Type B pancreatic cell (in vitro differentiated cells): ENCODE data around the gene CEBPG. TPM values are rescaled to one million over a fixed set of nuclear protein-coding genes. Genes with fewer than 3 reads are reported as not detected.
A peak's percentile ranks its signal among the peaks of the same experiment; 100 is the strongest.

Experiments
- DNase-seq: peaks from one replicate; pipeline ENCODE4 v3.0.0; 2021; ENCODE audit warnings: mixed read lengths; ENCODE audit not compliant: unreplicated experiment; ENCODE audit errors: extremely low spot score
- H3K27ac Mint-ChIP-seq: 2 replicates; pipeline ENCODE4 v1.8.0; 2021; ENCODE audit warnings: mild to moderate bottlenecking, mixed read lengths
- H3K27me3 Mint-ChIP-seq: 2 replicates; pipeline ENCODE4 v1.8.0; 2021; ENCODE audit warnings: mixed read lengths
- H3K36me3 Mint-ChIP-seq: 2 replicates; pipeline ENCODE4 v1.8.0; 2021; ENCODE audit warnings: mixed read lengths
- H3K4me1 Mint-ChIP-seq: one replicate; pipeline ENCODE4 v1.8.0; 2021; ENCODE audit warnings: mixed read lengths; ENCODE audit not compliant: unreplicated experiment
- H3K4me3 Mint-ChIP-seq: 2 replicates; pipeline ENCODE4 v1.8.0; 2021; ENCODE audit warnings: mild to moderate bottlenecking, mixed read lengths
- H3K9me3 Mint-ChIP-seq: 2 replicates; pipeline ENCODE4 v1.8.0; 2021; ENCODE audit warnings: mixed read lengths
- total RNA-seq: library from RNA; stranded (reverse); gene quantifications from 2 replicates; pipeline ENCODE4 v1.2.1, GENCODE V29; 2021; ENCODE audit warnings: low replicate concordance
- TF ChIP-seq, protein P1 (sequence below): fragments of 200-600 bp; sonication (generic); conservative IDR thresholded peaks from 2 replicates; pipeline ENCODE4 v1.5.0; 2021; ENCODE audit warnings: antibody characterized with exemption, mild to moderate bottlenecking

Gene CEBPG
- total RNA-seq, 1 donor from 2014 or later, result 30.1 TPM

DNA sequence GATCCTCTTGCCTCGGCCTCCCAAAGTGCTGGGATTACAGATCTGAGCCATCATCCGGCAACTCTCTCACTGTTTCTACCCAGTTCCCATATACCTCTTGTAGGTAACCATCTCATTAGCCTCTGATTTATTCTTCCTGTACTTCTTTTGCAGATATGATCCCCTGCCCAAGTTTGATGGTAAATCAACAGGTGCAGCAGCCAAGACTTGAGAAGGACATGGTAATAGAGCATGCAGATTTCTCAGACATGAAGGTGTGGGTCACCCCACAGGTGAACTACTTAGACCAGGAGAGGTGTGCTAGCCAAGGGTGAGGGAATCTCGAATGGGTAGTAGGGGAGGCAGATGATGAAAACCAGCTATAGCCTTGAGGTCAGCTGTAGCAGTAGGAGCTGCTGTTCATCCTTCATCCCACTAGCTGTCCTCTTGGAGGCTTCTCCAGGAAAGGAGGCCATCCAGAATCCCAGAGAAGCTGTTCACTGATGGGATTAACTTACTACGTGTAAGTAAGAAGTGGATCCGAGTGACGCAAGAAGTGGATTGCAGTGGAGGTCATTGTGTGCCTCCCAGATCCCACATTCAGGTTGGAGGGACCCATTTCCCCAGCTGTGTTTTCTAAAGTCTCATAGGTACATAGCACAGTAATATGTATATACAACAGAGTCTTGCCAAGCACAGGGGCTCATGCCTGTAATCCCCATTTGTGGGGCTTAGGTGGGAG lies 10.8 kb upstream of the CEBPG start:
- no peaks in the 10 kb centered on the region for H3K4me1 Mint-ChIP-seq
- H3K27me3 Mint-ChIP-seq, result peaks cover 39% of the 10 kb centered on the region
- no peaks in the 10 kb centered on the region for H3K9me3 Mint-ChIP-seq
- H3K27ac Mint-ChIP-seq, result no peak overlapping the region
- H3K4me3 Mint-ChIP-seq, result no peak overlapping the region
- DNase-seq, result no peak
- no peaks in the 10 kb centered on the region for H3K36me3 Mint-ChIP-seq
- TF ChIP-seq, protein P1, sequence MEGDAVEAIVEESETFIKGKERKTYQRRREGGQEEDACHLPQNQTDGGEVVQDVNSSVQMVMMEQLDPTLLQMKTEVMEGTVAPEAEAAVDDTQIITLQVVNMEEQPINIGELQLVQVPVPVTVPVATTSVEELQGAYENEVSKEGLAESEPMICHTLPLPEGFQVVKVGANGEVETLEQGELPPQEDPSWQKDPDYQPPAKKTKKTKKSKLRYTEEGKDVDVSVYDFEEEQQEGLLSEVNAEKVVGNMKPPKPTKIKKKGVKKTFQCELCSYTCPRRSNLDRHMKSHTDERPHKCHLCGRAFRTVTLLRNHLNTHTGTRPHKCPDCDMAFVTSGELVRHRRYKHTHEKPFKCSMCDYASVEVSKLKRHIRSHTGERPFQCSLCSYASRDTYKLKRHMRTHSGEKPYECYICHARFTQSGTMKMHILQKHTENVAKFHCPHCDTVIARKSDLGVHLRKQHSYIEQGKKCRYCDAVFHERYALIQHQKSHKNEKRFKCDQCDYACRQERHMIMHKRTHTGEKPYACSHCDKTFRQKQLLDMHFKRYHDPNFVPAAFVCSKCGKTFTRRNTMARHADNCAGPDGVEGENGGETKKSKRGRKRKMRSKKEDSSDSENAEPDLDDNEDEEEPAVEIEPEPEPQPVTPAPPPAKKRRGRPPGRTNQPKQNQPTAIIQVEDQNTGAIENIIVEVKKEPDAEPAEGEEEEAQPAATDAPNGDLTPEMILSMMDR, result no peak

DNA sequence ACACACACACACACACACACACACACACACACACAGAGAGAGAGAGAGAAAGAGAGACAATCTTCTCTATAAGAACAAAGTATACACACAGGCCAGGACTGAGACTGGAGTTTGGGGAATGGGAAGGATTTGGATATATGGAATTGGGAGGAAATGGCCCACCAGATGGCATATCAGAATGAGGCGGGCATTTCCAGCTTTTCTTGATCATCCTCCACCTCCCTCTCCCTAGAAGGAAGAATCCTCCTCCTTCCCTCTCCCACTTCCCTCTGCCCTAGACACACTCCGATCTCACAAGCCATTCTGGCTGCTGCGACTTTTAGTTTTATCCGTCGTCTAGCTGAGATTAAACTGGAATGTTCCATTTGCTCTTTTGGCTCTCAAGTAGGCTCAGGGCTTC lies 10.0 kb upstream of the CEBPG start:
- TF ChIP-seq, protein P1, result no peak
- no peak for DNase-seq
- Mint-ChIP-seq H3K9me3 (no peaks in the 10 kb centered on the region), H3K27me3 (peaks cover 41% of the 10 kb centered on the region), H3K36me3 (no peaks in the 10 kb centered on the region), H3K4me1 (no peaks in the 10 kb centered on the region), H3K27ac (no peak overlapping the region), H3K4me3 (no peak overlapping the region)

- H3K36me3 Mint-ChIP-seq, result no peaks in the 10 kb centered on the region
- no peaks in the 10 kb centered on the region for H3K4me1 Mint-ChIP-seq
- no peaks in the 10 kb centered on the region for H3K9me3 Mint-ChIP-seq
- no peak for DNase-seq
- H3K27ac Mint-ChIP-seq, result peak overlapping the region; percentile 47
- no peak overlapping the region for H3K4me3 Mint-ChIP-seq
- peaks cover 37% of the 10 kb centered on the region for H3K27me3 Mint-ChIP-seq
- TF ChIP-seq, protein P1, result no peak
Measured at GRCh38 chr19:33365691-33366090, 7.8 kb upstream of the CEBPG start.

DNA sequence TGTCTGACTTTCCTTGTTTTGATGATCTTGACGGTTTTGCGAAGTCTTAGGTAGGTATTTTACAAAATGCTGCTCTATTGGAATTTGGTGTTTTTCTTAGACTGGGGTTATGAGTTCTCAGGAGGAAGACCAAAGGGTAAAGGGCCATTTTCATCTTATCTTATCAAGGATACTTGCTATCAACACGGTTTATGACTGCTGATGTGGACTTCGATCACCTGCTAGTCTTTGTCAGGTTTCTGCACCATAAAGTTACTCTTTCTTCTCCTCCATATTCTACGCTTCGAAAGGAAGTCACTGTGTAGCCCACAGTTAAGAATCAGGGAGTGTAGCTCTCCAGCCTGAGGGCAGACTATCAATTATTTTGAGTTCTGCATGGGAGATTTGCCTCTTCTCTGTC lies 7.4 kb upstream of the CEBPG start:
- no peak overlapping the region for H3K4me3 Mint-ChIP-seq
- DNase-seq, result no peak
- peak overlapping the region; percentile 47 for H3K27ac Mint-ChIP-seq

DNA sequence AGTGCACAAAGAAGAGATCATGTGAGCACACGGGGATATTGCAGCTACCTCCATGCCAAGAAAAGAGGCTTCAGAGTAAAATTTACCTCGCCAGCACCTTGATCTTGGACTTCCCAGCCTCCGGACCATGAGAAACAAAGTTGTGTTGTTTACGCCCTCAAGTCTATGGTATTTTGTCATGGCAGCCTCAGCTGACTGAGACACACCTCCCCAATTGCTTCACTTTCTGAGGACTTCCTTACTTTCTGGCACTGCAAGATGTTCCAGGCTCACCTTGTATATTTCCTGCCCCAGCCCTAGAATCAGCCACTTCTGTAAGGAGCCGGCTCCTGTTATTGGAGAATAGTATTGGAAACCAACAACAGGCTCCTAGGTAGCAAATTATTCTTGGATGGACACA lies 6.6 kb upstream of the CEBPG start:
- Mint-ChIP-seq H3K4me1 (no peaks in the 10 kb centered on the region), H3K4me3 (no peak overlapping the region), H3K27me3 (peaks cover 36% of the 10 kb centered on the region), H3K36me3 (no peaks in the 10 kb centered on the region), H3K27ac (no peak overlapping the region), H3K9me3 (no peaks in the 10 kb centered on the region)
- TF ChIP-seq, protein P1, result no peak
- no peak for DNase-seq

More for the DNA sequence above, 7.4 kb upstream of the CEBPG start:
- Mint-ChIP-seq H3K36me3 (no peaks in the 10 kb centered on the region), H3K27me3 (peaks cover 37% of the 10 kb centered on the region), H3K4me1 (no peaks in the 10 kb centered on the region), H3K9me3 (no peaks in the 10 kb centered on the region)
- TF ChIP-seq, protein P1, result no peak
